ENCODE measurements around the gene RLBP1.

GRCh38 chr15:89225588-89225987 is 4.2 kb upstream of the RLBP1 start:
- TF ChIP-seq MYC (IDR thresholded peaks at IDR 0.05; ENCODE audit: low read depth, low read length) (no peak), MAX (IDR thresholded peaks at IDR 0.05; ENCODE audit: insufficient read depth, insufficient read length) (no peak), CTCF (IDR thresholded peaks at IDR 0.05; ENCODE audit: extremely low read depth in 1 of 2, insufficient read depth in 1 of 2, low read depth in 1 of 2, low read length in 2 of 2) (no peak), EZH2 (IDR thresholded peaks at IDR 0.05; ENCODE audit: borderline replicate concordance, low read depth, low read length, severe bottlenecking) (no peak)
